Activated T-cell treated with anti-CD3 and anti-CD28 coated beads, Interleukin-2, amount 50 U/mL, for 4 hours (primary cell): ENCODE data around the gene SULF2. TPM values are rescaled to one million over a fixed set of nuclear protein-coding genes. Genes with fewer than 3 reads are reported as not detected.
A peak's percentile ranks its signal among the peaks of the same experiment; 100 is the strongest.

ENCODE experiments used
- ATAC-seq, 2 donors: fragments of 200-7000 bp; cut with Tn5 transposase; one replicate each; pipeline ENCODE4 v1.10.0; 2021
- DNase-seq: peaks from one replicate; pipeline ENCODE4 v3.0.0-alpha.2; 2020
- H3K27me3 Mint-ChIP-seq: one replicate; pipeline ENCODE4 v1.8.0; 2021; ENCODE audit warnings: low read depth, mixed read lengths
- H3K36me3 Mint-ChIP-seq: one replicate; pipeline ENCODE4 v1.8.0; 2022; ENCODE audit warnings: mixed read lengths; ENCODE audit not compliant: insufficient read depth
- H3K4me1 Mint-ChIP-seq: one replicate; pipeline ENCODE4 v1.8.0; 2021; ENCODE audit warnings: low read depth, mixed read lengths
- H3K4me3 Mint-ChIP-seq: one replicate; pipeline ENCODE4 v1.8.0; 2021; ENCODE audit warnings: mild to moderate bottlenecking, moderate library complexity, mixed read lengths
- H3K9me3 Mint-ChIP-seq: one replicate; pipeline ENCODE4 v1.8.0; 2021; ENCODE audit warnings: mixed read lengths
- total RNA-seq, 3 donors: library from RNA; stranded (reverse); gene quantifications; one replicate each; pipeline ENCODE4 v1.2.1, GENCODE V29; 2021

Gene SULF2
- total RNA-seq, 3 donors from 2014 or later, result 0.66 to 1.2 (median 0.79) TPM

- Mint-ChIP-seq H3K4me1 (no peaks in the 10 kb centered on the region), H3K4me3 (no peak overlapping the region), H3K36me3 (no peaks in the 10 kb centered on the region), H3K27me3 (no peaks in the 10 kb centered on the region), H3K9me3 (no peaks in the 10 kb centered on the region)
- DNase-seq (no peak), ATAC-seq (no peak)
Observed at GRCh38 chr20:47701612-47702011, 83.7 kb downstream of the SULF2 start.

GRCh38 chr20:47700327-47700726 lies 85.0 kb downstream of the SULF2 start:
- Mint-ChIP-seq H3K27me3 (no peaks in the 10 kb centered on the region), H3K36me3 (no peaks in the 10 kb centered on the region), H3K4me1 (peaks cover 3% of the 10 kb centered on the region), H3K4me3 (no peak overlapping the region), H3K9me3 (no peaks in the 10 kb centered on the region)
- DNase-seq (no peak), ATAC-seq (no peak)

GRCh38 chr20:47699818-47700217 lies 85.5 kb downstream of the SULF2 start:
- Mint-ChIP-seq H3K4me3 (no peak overlapping the region), H3K27me3 (no peaks in the 10 kb centered on the region), H3K36me3 (no peaks in the 10 kb centered on the region), H3K4me1 (peaks cover 6% of the 10 kb centered on the region), H3K9me3 (no peaks in the 10 kb centered on the region)
- ATAC-seq, result no peak
- no peak for DNase-seq

- no peaks in the 10 kb centered on the region for H3K9me3 Mint-ChIP-seq
- DNase-seq, result no peak
- peaks cover 6% of the 10 kb centered on the region for H3K4me1 Mint-ChIP-seq
- no peak for ATAC-seq
- no peaks in the 10 kb centered on the region for H3K27me3 Mint-ChIP-seq
- no peak overlapping the region for H3K4me3 Mint-ChIP-seq
- no peaks in the 10 kb centered on the region for H3K36me3 Mint-ChIP-seq
Observed at GRCh38 chr20:47698142-47698541, 87.1 kb downstream of the SULF2 start.

- Mint-ChIP-seq H3K4me3 (no peak overlapping the region), H3K9me3 (no peaks in the 10 kb centered on the region), H3K27me3 (no peaks in the 10 kb centered on the region), H3K4me1 (peaks cover 6% of the 10 kb centered on the region), H3K36me3 (no peaks in the 10 kb centered on the region)
- no peak for DNase-seq
- ATAC-seq, result no peak
Observed at GRCh38 chr20:47696856-47697255, 88.4 kb downstream of the SULF2 start.

- H3K4me1 Mint-ChIP-seq, result peaks cover 6% of the 10 kb centered on the region
- H3K4me3 Mint-ChIP-seq, result no peak overlapping the region
- DNase-seq, result no peak
- H3K27me3 Mint-ChIP-seq, result no peaks in the 10 kb centered on the region
- H3K36me3 Mint-ChIP-seq, result no peaks in the 10 kb centered on the region
- no peak for ATAC-seq
- H3K9me3 Mint-ChIP-seq, result no peaks in the 10 kb centered on the region
Observed at GRCh38 chr20:47694021-47694818, 91.1 kb downstream of the SULF2 start.

- no peak for ATAC-seq
- peaks cover 2% of the 10 kb centered on the region for H3K27me3 Mint-ChIP-seq
- H3K4me1 Mint-ChIP-seq, result peaks cover 6% of the 10 kb centered on the region
- DNase-seq, result no peak
- H3K9me3 Mint-ChIP-seq, result no peaks in the 10 kb centered on the region
- H3K4me3 Mint-ChIP-seq, result no peak overlapping the region
- H3K36me3 Mint-ChIP-seq, result no peaks in the 10 kb centered on the region
Observed at GRCh38 chr20:47691625-47692024, 93.7 kb downstream of the SULF2 start.

GRCh38 chr20:47689731-47690130 lies 95.5 kb downstream of the SULF2 start:
- peaks cover 2% of the 10 kb centered on the region for H3K27me3 Mint-ChIP-seq

GRCh38 chr20:47688385-47689381 lies 96.6 kb downstream of the SULF2 start:
- H3K4me3 Mint-ChIP-seq, result no peak overlapping the region
- no peaks in the 10 kb centered on the region for H3K36me3 Mint-ChIP-seq
- no peaks in the 10 kb centered on the region for H3K4me1 Mint-ChIP-seq
- ATAC-seq (no peak), DNase-seq (no peak)
- H3K27me3 Mint-ChIP-seq, result peaks cover 2% of the 10 kb centered on the region
- H3K9me3 Mint-ChIP-seq, result no peaks in the 10 kb centered on the region

More at GRCh38 chr20:47689731-47690130, 95.5 kb downstream of the SULF2 start:
- Mint-ChIP-seq H3K9me3 (no peaks in the 10 kb centered on the region), H3K4me3 (no peak overlapping the region), H3K4me1 (no peaks in the 10 kb centered on the region), H3K36me3 (no peaks in the 10 kb centered on the region)
- ATAC-seq, result no peak
- DNase-seq, result no peak

GRCh38 chr20:47687095-47687987 lies 97.9 kb downstream of the SULF2 start:
- ATAC-seq, result no peak
- H3K9me3 Mint-ChIP-seq, result no peaks in the 10 kb centered on the region
- no peaks in the 10 kb centered on the region for H3K36me3 Mint-ChIP-seq

GRCh38 chr20:47686545-47686944 lies 98.7 kb downstream of the SULF2 start:
- DNase-seq (no peak), ATAC-seq (no peak)
- H3K4me1 Mint-ChIP-seq, result no peaks in the 10 kb centered on the region
- no peaks in the 10 kb centered on the region for H3K9me3 Mint-ChIP-seq
- no peaks in the 10 kb centered on the region for H3K36me3 Mint-ChIP-seq
- H3K4me3 Mint-ChIP-seq, result no peak overlapping the region
- H3K27me3 Mint-ChIP-seq, result peaks cover 2% of the 10 kb centered on the region

More at GRCh38 chr20:47687095-47687987, 97.9 kb downstream of the SULF2 start:
- H3K4me1 Mint-ChIP-seq, result no peaks in the 10 kb centered on the region
- no peak for DNase-seq
- no peak overlapping the region for H3K4me3 Mint-ChIP-seq
- peaks cover 2% of the 10 kb centered on the region for H3K27me3 Mint-ChIP-seq

GRCh38 chr20:47684306-47685080 lies 100.8 kb downstream of the SULF2 start:
- Mint-ChIP-seq H3K27me3 (peaks cover 2% of the 10 kb centered on the region), H3K9me3 (no peaks in the 10 kb centered on the region), H3K4me1 (no peaks in the 10 kb centered on the region), H3K36me3 (no peaks in the 10 kb centered on the region), H3K4me3 (no peak overlapping the region)
- no peak for DNase-seq
- ATAC-seq, result no peak

- no peaks in the 10 kb centered on the region for H3K9me3 Mint-ChIP-seq
- no peak overlapping the region for H3K4me3 Mint-ChIP-seq
- H3K36me3 Mint-ChIP-seq, result no peaks in the 10 kb centered on the region
- H3K4me1 Mint-ChIP-seq, result no peaks in the 10 kb centered on the region
- H3K27me3 Mint-ChIP-seq, result peaks cover 7% of the 10 kb centered on the region
- DNase-seq (no peak), ATAC-seq (peak in 1 of 2 donors; percentile 6)
Observed at GRCh38 chr20:47682916-47683315, 102.4 kb downstream of the SULF2 start.
